Measurements from ENCODE around the gene ZBTB20. TPM values are rescaled to one million over a fixed set of nuclear protein-coding genes. Genes with fewer than 3 reads are reported as not detected.

ZBTB20 gene
- total RNA-seq, 1 experiment from 2014 or later, result 0.62 TPM

DNA sequence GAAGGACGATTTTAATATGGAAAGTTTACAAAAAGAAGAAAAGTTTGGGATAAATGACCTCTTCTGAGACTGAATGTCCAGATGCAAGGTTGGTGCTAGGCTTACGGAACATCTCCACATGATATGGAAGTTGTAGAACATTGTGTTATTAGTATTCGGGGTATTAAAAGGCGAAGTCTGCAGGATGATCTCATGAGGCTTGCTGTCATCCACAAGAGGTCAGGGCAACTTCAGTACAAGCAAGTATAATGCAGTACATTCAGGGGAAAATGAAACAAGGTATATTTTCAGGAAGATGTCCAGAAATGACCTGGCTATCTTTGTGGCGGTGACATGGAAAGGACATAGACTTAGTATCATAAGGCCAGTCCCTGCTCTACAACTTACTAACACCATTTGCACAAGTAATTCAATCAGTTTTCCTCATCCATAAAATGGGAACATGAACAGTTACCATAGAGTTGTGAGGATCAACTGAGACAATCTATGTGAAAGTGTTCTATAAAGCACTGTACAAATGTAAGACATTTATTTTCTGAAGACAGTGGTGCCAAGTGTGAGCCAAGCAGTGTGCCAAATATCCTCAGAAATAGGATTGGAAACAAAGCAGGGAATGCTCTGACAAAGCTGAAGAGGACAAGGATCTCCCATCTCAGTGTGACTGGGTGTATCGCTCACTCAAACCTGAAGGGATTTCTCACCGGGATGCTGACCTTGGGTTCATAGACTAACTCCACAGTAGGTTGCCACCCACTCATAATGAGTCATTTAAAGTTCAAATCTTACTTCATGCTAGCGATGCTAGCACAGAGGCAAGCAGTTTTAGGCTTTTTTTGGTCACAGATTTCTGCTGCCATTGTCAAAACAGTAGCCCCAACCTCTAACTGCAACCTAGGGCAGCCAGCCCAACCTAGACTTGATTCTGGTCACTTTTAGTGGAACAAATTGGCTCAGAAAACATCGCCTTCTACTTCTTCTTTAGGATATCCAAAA is 735.0 kb downstream of the ZBTB20 start:
- Histone ChIP-seq H3K4me3 (ENCODE audit: insufficient read depth, low read depth, low read length) (no peak overlapping the region), H3K36me3 (replicated peaks; ENCODE audit: control insufficient read depth, insufficient read depth, low read length) (no peaks in the 10 kb centered on the region), H3K27me3 (ENCODE audit: control insufficient read depth, insufficient read depth, low read length) (no peaks in the 10 kb centered on the region)
- no peak for DNase-seq

GRCh38 chr3:114411190-114411668 is 735.9 kb downstream of the ZBTB20 start:
- Histone ChIP-seq H3K36me3 (replicated peaks; ENCODE audit: control insufficient read depth, insufficient read depth, low read length) (no peaks in the 10 kb centered on the region), H3K27me3 (ENCODE audit: control insufficient read depth, insufficient read depth, low read length) (no peaks in the 10 kb centered on the region), H3K4me3 (ENCODE audit: insufficient read depth, low read depth, low read length) (no peak overlapping the region)
- DNase-seq, result no peak

- Histone ChIP-seq H3K36me3 (replicated peaks; ENCODE audit: control insufficient read depth, insufficient read depth, low read length) (no peaks in the 10 kb centered on the region), H3K27me3 (ENCODE audit: control insufficient read depth, insufficient read depth, low read length) (no peaks in the 10 kb centered on the region), H3K4me3 (ENCODE audit: insufficient read depth, low read depth, low read length) (no peak overlapping the region)
- DNase-seq, result no peak
These were observed 738.1 kb downstream of the ZBTB20 start for GRCh38 chr3:114408736-114409670.

- H3K4me3 ChIP-seq (ENCODE audit: insufficient read depth, low read depth, low read length), result no peak overlapping the region
These were observed 740.2 kb downstream of the ZBTB20 start for GRCh38 chr3:114406922-114407321.

GRCh38 chr3:114406286-114406685 is 740.8 kb downstream of the ZBTB20 start:
- H3K4me3 ChIP-seq (ENCODE audit: insufficient read depth, low read depth, low read length), result no peak overlapping the region
- no peak for DNase-seq
- no peaks in the 10 kb centered on the region for H3K27me3 ChIP-seq (ENCODE audit: control insufficient read depth, insufficient read depth, low read length)
- H3K36me3 ChIP-seq (replicated peaks; ENCODE audit: control insufficient read depth, insufficient read depth, low read length), result no peaks in the 10 kb centered on the region

More at GRCh38 chr3:114406922-114407321, 740.2 kb downstream of the ZBTB20 start:
- DNase-seq, result no peak
- no peaks in the 10 kb centered on the region for H3K27me3 ChIP-seq (ENCODE audit: control insufficient read depth, insufficient read depth, low read length)
- H3K36me3 ChIP-seq (replicated peaks; ENCODE audit: control insufficient read depth, insufficient read depth, low read length), result no peaks in the 10 kb centered on the region

GRCh38 chr3:114405202-114405990 is 741.7 kb downstream of the ZBTB20 start:
- Histone ChIP-seq H3K36me3 (replicated peaks; ENCODE audit: control insufficient read depth, insufficient read depth, low read length) (no peaks in the 10 kb centered on the region), H3K27me3 (ENCODE audit: control insufficient read depth, insufficient read depth, low read length) (no peaks in the 10 kb centered on the region), H3K4me3 (ENCODE audit: insufficient read depth, low read depth, low read length) (no peak overlapping the region)
- DNase-seq, result no peak

DNA sequence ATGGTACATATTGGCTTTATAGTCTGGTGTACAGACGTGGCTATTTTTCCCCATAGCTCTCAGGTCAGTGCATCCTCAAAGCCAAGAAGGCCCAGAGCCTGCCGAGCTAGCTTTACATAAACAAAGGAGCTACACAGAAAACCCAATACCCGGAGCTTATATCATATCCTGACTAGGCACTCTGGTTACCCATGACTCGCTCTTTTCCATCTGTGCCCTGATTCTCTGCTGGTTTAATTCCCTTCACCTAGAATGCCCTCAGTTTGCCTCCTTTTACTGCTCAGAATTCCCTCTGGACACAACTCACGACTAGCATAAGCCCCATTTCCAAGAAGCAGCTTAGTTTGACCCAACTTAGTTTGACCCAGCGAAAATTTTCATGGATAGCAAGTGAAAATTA is 742.5 kb downstream of the ZBTB20 start:
- Histone ChIP-seq H3K36me3 (replicated peaks; ENCODE audit: control insufficient read depth, insufficient read depth, low read length) (no peaks in the 10 kb centered on the region), H3K4me3 (ENCODE audit: insufficient read depth, low read depth, low read length) (no peak overlapping the region), H3K27me3 (ENCODE audit: control insufficient read depth, insufficient read depth, low read length) (no peaks in the 10 kb centered on the region)
- no peak for DNase-seq

- no peak overlapping the region for H3K4me3 ChIP-seq (ENCODE audit: insufficient read depth, low read depth, low read length)
- no peak for DNase-seq
- no peaks in the 10 kb centered on the region for H3K36me3 ChIP-seq (replicated peaks; ENCODE audit: control insufficient read depth, insufficient read depth, low read length)
- no peaks in the 10 kb centered on the region for H3K27me3 ChIP-seq (ENCODE audit: control insufficient read depth, insufficient read depth, low read length)
These were observed 744.2 kb downstream of the ZBTB20 start for GRCh38 chr3:114402838-114403237.

DNA sequence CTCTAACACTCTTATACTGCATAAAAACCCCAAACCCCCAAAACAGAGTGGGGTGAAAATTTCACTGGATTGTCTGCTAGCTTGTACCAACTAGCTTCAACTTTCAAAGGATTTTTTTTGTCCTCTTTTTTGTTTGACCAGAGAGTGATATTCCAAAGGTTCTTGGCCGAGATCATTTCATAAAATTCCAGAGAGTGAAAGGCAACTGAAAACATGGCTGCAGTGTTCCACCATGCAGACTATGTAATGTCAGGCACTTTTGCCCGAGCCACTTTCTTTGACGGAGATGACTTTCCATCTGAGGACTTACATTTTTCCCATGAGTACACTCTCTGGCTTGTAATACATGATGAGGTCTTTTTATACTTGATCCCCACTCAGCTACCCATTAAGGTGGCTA is 745.7 kb downstream of the ZBTB20 start:
- Histone ChIP-seq H3K4me3 (ENCODE audit: insufficient read depth, low read depth, low read length) (no peak overlapping the region), H3K27me3 (ENCODE audit: control insufficient read depth, insufficient read depth, low read length) (no peaks in the 10 kb centered on the region), H3K36me3 (replicated peaks; ENCODE audit: control insufficient read depth, insufficient read depth, low read length) (no peaks in the 10 kb centered on the region)
- DNase-seq, result no peak

GRCh38 chr3:114400371-114400770 is 746.7 kb downstream of the ZBTB20 start:
- H3K4me3 ChIP-seq (ENCODE audit: insufficient read depth, low read depth, low read length), result no peak overlapping the region

DNA sequence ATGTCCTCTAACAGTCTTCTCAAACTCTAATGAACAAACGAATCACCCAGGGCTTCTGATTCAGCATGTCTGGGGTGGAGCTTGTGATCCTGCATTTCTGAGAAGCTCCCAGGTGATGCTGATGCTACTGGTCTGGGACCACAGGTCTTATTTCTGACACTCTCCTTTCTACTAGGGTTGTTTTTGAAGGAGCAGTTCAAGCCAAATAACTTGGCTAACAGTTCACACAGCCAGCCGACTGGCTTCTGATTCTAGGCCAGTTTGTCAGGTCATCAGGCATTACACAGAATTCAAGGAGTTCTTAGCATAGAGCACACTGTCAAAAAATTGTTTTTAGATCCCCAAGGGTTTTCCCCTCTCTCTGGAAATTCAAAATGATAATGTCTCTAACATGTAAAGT is 752.5 kb downstream of the ZBTB20 start:
- DNase-seq, result no peak
- H3K27me3 ChIP-seq (ENCODE audit: control insufficient read depth, insufficient read depth, low read length), result no peaks in the 10 kb centered on the region
- no peaks in the 10 kb centered on the region for H3K36me3 ChIP-seq (replicated peaks; ENCODE audit: control insufficient read depth, insufficient read depth, low read length)
- H3K4me3 ChIP-seq (ENCODE audit: insufficient read depth, low read depth, low read length), result no peak overlapping the region

More at GRCh38 chr3:114400371-114400770, 746.7 kb downstream of the ZBTB20 start:
- DNase-seq, result no peak
- Histone ChIP-seq H3K36me3 (replicated peaks; ENCODE audit: control insufficient read depth, insufficient read depth, low read length) (no peaks in the 10 kb centered on the region), H3K27me3 (ENCODE audit: control insufficient read depth, insufficient read depth, low read length) (no peaks in the 10 kb centered on the region)

- no peaks in the 10 kb centered on the region for H3K27me3 ChIP-seq (ENCODE audit: control insufficient read depth, insufficient read depth, low read length)
- no peaks in the 10 kb centered on the region for H3K36me3 ChIP-seq (replicated peaks; ENCODE audit: control insufficient read depth, insufficient read depth, low read length)
- no peak overlapping the region for H3K4me3 ChIP-seq (ENCODE audit: insufficient read depth, low read depth, low read length)
- no peak for DNase-seq
These were observed 753.6 kb downstream of the ZBTB20 start for GRCh38 chr3:114393367-114394072.

GRCh38 chr3:114392831-114393230 is 754.3 kb downstream of the ZBTB20 start:
- H3K36me3 ChIP-seq (replicated peaks; ENCODE audit: control insufficient read depth, insufficient read depth, low read length), result no peaks in the 10 kb centered on the region
- H3K27me3 ChIP-seq (ENCODE audit: control insufficient read depth, insufficient read depth, low read length), result no peaks in the 10 kb centered on the region
- no peak overlapping the region for H3K4me3 ChIP-seq (ENCODE audit: insufficient read depth, low read depth, low read length)
- no peak for DNase-seq
